Fibroblast of the aortic adventitia (primary cell): ENCODE measurements around the gene VEZF1. TPM values are rescaled to one million over a fixed set of nuclear protein-coding genes. Genes with fewer than 3 reads are reported as not detected.
A peak's percentile ranks its signal among the peaks of the same experiment; 100 is the strongest.

ENCODE experiments used
- DNase-seq: peaks from one replicate; pipeline ENCODE4 v3.0.0-alpha.2; 2010; ENCODE audit warnings: low read depth
- H3K4me3 ChIP-seq: 2 replicates; pipeline ENCODE4 v1.5.1; 2011; ENCODE audit warnings: low read depth, mild to moderate bottlenecking, control low read depth, low read length, moderate library complexity
- total RNA-seq: library from RNA; depleted of rRNA; stranded (reverse); fragments of >200 nt; gene quantifications from 2 replicates; pipeline ENCODE4 v1.2.3, GENCODE V29; 2012; ENCODE audit warnings: low replicate concordance
- TF ChIP-seq, protein P1 (sequence below): IDR thresholded peaks from 2 replicates; pipeline ENCODE4 v1.5.1; 2011; ENCODE audit warnings: mild to moderate bottlenecking, low read length, control low read depth, inconsistent platforms; ENCODE audit not compliant: insufficient read depth

The VEZF1 gene
- total RNA-seq, 1 donor = 76.2 TPM

DNA sequence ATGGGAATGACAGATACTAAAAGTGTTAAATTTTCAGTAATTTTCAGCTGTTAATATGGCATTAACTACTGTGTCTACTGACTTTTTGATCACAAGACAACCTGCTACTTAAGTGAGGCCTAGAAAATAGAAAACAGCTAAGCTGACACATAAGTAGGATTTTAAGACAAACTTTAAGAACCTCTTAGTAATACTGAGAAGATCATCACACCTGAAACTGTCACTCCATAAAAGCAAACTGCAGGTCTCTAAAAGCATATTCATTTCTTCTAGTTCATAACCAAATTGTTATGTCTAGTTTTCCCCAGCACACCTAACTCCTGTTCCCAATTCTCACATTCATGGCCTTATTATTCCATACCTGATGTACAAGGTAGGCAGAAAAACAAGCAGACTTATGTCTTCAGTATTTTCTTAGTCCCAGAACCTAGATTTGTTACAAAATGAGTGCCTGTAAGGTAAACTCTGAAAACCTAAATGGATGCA lies 11.0 kb upstream of the VEZF1 start:
- no peak overlapping the region for H3K4me3 ChIP-seq
- TF ChIP-seq, protein P1, sequence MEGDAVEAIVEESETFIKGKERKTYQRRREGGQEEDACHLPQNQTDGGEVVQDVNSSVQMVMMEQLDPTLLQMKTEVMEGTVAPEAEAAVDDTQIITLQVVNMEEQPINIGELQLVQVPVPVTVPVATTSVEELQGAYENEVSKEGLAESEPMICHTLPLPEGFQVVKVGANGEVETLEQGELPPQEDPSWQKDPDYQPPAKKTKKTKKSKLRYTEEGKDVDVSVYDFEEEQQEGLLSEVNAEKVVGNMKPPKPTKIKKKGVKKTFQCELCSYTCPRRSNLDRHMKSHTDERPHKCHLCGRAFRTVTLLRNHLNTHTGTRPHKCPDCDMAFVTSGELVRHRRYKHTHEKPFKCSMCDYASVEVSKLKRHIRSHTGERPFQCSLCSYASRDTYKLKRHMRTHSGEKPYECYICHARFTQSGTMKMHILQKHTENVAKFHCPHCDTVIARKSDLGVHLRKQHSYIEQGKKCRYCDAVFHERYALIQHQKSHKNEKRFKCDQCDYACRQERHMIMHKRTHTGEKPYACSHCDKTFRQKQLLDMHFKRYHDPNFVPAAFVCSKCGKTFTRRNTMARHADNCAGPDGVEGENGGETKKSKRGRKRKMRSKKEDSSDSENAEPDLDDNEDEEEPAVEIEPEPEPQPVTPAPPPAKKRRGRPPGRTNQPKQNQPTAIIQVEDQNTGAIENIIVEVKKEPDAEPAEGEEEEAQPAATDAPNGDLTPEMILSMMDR = no peak
- DNase-seq = no peak

DNA sequence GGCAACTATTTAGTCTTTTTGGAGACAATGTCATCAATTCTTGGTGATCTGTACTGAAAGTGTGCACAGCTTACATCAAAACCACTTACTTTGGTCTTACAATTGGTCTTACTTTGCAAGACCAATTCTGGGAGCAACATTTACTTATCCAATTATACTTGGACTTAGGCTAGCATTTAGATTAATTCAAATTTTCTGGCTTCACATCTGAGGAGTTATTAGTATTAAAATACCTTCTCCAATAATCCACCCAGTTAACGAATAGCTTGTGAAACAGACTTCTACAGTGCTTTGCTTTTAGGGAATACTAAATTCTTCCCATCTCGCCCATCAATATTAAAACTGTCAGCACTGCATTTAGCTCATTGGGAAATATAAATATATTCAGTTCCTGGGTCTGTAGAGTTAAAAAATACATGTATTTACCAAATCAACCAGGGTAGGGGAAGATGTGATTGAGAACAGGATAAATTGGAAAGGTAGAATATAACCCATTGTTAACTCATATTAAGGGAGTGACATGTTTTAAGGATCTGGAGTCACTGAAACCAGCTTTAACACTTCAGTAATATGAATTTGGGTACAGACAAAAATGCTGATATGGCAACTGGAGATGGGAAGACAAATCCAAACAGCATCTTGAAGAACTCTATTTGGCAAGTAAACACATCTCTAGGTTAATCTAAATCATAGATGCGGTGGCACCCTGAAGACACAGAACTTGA lies 9.2 kb upstream of the VEZF1 start:
- TF ChIP-seq, protein P1 = no peak
- DNase-seq = no peak
- no peak overlapping the region for H3K4me3 ChIP-seq

DNA sequence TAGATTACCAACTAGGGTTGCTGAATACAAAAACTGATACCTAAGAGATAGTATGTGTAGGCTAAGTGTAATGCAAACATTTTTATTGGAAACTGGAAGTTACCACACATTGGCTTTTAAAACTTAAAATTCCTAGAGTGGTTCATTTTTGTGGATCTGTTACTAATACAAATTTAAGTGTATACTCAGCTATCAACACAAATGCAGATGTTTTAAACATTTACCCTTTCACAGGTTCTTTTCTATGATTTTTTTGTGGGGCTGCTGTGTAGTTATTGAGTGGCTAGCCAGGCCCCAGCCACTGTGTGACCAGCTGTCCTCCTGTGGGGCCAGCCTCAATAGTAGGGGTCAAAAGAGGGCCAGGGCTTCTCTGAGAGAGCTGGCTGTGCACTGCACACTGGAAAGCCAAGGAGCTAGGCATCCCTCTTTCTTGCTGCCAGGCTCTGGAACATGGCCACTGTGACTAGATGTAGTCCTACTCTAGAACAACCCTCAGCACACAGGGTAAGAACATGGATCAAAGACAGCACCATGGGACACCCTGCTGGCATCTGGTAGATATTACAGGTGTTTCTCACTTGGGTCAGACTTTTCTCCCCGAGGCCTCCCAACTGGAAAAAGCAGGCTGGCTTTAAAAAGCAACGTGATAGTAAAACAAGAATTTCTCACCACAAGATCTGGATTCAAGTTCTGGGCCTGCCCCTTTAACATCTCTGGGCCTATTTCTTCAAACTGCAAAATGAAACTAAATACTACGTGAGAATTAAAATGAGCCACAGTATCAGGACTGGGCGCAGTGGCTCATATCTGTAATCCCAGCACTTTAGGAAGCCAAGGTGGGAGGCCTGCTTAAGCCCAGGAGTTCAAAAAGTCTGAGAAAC lies 7.3 kb upstream of the VEZF1 start:
- TF ChIP-seq, protein P1 = peak; percentile 73
- H3K4me3 ChIP-seq = no peak overlapping the region
- peak; percentile 87 for DNase-seq

DNA sequence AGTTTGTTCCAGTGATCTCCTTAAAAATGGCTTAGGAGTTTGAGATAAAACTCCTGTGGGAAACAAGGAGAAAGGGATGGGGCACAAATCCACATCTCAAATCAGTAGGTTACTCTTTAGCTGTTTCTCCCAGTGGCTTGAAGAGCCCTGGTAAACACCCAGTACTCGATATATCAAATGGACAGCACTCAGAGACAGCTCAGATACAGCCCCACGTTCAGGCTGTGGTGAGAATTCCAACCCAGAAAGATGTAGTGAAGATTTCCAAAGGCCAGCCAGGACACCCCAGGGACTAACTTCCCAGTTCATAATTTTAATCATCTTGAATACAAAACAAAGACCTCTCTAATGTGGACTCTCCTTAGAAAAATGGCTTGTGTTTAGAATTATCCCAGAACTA lies 6.4 kb upstream of the VEZF1 start:
- TF ChIP-seq, protein P1 = no peak
- no peak for DNase-seq
- no peak overlapping the region for H3K4me3 ChIP-seq

DNA sequence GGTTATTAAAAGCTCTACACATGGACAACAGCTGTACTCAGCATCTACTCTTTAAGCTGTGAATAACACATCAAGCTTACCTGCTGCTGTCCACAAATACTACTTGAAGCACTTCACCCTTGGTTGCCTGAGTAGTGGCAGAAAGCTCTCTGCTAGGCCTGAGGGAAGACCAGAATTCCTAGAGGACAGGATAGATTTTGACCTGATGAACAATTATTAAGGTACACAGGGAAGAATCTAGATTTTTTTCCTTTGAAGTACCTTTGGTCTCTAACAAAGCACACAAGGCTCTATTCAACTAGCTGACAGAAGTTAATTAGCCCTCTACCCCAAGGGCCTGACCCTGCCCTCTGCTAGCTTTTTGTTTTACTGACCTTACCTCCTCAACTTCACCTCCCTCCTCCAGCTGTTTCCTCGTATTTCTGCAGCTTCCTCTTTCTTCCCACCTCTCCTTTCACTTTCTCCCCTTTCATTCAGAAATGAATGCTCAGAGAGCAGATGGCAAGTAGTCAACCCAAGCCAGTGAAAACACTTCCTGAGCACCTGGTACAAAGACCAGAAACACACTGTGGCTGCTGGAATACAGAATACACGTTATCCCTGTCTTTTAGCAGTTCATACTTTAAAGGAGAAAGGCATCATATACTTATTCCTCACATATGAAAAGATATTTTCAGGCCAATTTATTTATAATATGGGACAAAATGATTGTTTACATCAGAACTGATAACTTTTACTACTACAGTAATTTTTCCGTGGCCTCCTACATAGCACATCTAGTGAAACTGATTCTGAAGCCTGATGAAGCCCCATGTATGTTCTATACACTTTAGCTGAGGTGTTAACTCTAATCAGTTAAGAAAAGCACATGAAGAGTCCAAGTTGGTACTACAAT lies 5.7 kb upstream of the VEZF1 start:
- DNase-seq = no peak
- H3K4me3 ChIP-seq = no peak overlapping the region
- TF ChIP-seq, protein P1 = no peak

DNA sequence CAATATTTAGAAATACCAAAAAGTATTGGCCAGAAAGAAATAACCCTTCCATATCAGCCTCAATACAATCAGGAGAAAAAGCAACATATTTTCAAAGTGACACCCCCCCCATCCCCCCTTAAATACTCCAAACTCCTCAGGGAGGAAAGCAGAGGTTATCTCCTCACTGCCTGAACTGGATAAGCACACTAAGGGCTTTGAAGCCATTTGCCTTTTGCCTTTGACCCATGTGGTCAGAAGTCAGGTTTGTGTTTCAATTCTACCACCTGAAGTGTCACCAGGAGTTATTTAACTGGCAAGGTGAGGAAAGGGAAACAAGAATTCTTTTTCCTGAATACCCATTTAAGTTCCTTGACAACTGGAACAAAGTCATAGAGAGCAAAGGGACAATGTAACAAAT lies 3.5 kb upstream of the VEZF1 start:
- no peak for DNase-seq
- H3K4me3 ChIP-seq = no peak overlapping the region
- TF ChIP-seq, protein P1 = no peak
